Activated CD8-positive, alpha-beta memory T cell treated with anti-CD3 and anti-CD28 coated beads for 48 hours (primary cell): Measurements from ENCODE around the gene SIPA1L3.
"Not testable (repeated sequence)": the region's sequence is repeated elsewhere in the genome, so short reads cannot be mapped to it uniquely, and the experiment has no call there.

Source experiments
- DNase-seq, 3 experiments: peaks; one replicate each; pipeline ENCODE4 v3.0.0-alpha.2; 2020; ENCODE audit warnings: low read depth in 2 of 3, low spot score in 2 of 3

Gene SIPA1L3

DNA sequence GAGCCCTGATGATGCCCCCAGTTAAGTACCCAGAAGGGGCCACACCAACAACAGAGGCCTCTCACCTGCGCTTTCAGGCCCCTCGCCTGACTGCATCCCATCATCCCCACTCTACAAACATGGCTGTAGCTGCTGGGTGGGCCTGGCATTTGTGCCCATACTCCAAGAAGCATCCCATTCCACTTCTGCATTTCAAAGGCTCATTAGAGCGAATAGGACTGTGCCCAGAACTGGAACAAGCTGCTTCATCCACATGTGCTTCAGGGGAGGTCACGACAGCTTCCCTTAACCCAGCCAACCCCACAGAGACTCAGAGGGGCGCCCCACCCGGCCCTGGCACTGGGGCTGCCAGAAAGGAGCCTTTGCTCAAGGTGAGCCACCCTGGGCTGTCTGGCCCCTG, 156.9 kb downstream of the SIPA1L3 start:
- DNase-seq: no peak

DNA sequence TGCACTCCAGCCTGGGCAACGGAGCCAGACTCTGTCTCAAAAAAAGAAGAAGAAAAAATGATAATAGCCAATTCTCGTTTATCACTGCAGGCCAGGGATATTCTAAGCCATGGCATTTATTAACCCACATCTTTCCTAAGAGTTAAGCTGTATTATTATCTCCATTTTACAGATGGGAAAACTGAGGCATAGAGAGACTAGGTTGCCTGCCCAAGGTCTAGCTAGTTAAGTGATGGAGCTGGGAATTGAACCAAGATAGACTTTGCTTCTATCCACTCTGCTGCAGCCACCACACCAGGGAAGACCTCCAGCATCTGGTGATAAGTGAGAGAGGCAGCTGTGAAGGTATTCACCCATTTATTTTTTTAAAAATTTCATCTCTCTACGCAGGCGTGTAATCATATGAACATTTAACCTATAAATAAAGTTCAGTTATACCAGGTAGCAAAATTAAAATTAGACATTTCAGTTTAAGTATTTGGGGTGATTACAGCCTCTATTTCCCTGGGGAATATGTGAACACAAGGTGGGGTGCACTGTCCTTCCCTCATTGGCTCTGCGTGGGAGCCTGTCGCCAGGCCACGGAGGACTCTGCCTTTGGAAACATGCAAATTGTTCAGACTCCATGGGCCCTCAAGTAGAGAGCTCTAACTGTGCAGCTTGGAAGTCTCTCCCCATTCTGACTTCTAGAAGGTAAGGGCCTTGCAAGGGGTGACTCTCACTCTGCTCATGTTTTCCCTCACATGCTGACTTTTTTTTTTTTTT, 157.8 kb downstream of the SIPA1L3 start:
- no peak for DNase-seq

DNA sequence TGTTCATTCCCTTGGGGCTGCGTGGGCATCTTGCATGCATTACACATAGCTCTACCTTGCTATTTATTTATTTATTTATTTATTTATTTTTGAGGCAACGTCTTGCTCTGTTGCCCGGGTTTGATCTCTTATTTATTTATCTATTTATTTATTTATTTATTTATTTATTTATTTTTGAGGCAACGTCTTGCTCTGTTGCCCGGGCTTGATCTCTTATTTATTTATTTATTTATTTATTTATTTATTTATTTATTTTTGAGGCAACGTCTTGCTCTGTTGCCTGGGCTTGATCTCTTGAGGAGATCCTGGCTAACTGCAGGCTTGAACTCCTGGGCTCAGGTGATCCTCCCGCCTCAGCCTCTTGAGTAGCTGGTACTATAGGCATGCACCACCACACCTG, 158.8 kb downstream of the SIPA1L3 start:
- not testable (repeated sequence) for DNase-seq

DNA sequence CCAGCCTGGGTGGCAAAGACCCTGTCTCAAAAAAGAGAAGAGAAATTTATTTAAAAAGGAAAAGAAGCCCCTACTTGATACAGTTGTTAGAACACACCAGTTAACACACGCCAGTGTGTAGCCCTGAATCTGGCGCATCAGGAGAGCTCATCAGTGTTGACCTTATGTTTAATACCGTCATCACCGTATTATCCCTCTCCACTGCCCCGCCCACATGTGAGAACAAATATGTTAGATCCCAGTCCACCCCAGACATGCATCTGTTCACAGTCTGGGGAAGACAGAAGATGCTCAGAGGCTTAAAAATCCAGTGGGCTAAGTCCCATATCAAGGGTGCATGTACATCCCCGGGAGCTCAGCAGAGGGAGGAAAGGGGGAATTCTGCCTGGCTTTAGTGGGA, 161.8 kb downstream of the SIPA1L3 start:
- DNase-seq: no peak

DNA sequence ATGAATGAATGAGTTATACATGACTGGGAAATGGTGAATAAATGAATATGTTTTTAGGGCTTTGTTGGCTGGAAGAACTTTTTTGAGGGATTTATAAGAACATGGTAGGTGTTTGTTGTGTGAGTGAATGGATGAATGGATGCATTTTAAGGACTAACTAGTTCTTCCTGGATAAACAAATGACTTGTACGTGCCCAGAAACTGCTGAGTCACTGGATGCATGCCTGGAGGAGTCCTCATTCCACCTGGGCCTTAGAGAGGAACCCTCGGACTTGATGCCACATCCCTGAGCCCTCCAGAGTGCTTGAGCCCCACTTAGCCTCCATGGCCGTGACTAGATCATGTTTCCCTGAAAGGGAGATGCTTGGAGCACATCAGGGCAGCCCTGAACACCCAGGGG, 163.6 kb downstream of the SIPA1L3 start:
- no peak for DNase-seq

GRCh38 chr19:38071054-38071453, 164.0 kb downstream of the SIPA1L3 start:
- DNase-seq: not testable (repeated sequence)

GRCh38 chr19:38071647-38072046, 164.6 kb downstream of the SIPA1L3 start:
- no peak for DNase-seq

GRCh38 chr19:38072776-38073750, 166.1 kb downstream of the SIPA1L3 start:
- DNase-seq: no peak

- DNase-seq: no peak
These were observed 167.1 kb downstream of the SIPA1L3 start for GRCh38 chr19:38073841-38074685.

GRCh38 chr19:38076337-38076736, 169.3 kb downstream of the SIPA1L3 start:
- no peak for DNase-seq

DNA sequence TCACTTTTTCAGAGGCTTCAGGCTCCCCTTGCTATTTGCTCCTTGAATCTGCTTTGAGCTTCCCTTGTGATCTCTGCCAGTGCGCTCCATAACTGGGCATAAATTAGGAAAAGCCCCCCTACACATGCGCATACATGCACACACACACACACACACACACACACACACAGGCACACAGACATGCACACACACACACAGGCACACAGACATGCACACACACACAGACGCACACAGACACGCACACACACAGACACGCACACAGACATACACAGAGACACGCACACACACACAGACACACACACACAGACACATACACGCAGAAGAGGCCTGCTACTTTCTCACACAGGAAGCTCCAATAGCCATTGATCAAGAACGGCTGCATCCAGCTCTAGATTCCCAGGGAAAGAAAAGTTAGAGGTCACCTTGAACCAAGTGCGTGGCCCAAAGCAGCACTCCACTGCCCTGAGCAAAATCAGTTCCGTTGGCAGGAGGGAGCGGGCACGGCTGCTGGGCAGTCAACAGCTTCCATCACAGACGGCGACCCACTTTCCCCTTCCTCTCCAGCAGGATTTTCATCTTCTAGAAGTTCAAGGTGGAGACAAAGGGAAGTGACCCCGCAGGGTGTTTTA, 171.4 kb downstream of the SIPA1L3 start:
- no peak for DNase-seq

DNA sequence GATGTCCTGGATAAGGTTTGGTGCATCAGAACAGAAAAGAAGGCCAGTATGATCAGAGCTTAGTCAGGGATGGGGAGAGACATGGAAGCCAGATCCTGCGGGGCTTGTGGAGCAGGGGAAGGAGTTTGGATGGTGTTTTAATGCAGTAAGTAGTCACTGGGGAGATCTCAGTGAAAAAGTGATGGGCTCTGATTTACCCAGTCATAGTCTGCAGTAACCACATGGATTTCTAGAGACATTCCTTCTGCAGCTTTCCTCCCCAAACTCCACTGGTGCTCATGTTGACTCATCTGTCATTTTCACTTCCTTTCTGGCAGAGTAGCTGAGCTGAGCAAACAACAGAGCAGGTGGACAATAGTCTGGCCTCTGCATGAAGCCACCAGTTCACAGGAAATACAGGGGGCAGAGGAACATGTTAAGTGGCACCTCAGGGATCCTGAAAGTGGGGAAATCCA, 172.9 kb downstream of the SIPA1L3 start:
- no peak for DNase-seq

DNA sequence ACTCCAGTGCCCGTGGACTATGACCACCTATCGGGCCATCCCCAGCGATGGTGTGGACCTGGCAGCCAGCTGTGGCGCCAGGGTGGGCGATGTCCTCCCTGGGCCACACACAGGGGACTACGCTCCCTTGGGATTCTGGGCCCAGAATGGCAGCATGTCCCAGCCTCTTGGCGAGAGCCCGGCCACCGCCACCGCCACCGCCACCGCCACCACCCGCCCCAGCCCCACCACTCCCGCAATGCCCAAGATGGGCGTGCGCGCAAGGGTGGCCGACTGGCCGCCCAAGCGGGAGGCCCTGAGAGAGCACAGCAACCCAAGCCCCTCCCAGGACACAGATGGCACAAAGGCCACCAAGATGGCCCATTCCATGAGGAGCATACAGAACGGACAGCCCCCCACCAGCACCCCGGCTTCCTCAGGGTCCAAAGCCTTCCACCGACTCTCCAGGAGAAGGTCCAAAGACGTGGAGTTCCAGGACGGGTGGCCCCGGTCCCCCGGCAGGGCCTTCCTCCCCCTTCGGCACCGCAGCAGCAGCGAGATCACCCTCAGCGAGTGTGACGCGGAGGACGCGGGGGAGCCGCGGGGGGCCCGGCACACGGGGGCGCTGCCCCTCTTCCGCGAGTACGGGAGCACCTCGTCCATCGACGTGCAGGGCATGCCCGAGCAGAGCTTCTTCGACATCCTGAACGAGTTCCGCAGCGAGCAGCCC, 174.7 kb downstream of the SIPA1L3 start:
- DNase-seq: no peak

GRCh38 chr19:38082256-38083118, 175.5 kb downstream of the SIPA1L3 start:
- DNase-seq: no peak

GRCh38 chr19:38084196-38084595, 177.2 kb downstream of the SIPA1L3 start:
- DNase-seq: no peak

DNA sequence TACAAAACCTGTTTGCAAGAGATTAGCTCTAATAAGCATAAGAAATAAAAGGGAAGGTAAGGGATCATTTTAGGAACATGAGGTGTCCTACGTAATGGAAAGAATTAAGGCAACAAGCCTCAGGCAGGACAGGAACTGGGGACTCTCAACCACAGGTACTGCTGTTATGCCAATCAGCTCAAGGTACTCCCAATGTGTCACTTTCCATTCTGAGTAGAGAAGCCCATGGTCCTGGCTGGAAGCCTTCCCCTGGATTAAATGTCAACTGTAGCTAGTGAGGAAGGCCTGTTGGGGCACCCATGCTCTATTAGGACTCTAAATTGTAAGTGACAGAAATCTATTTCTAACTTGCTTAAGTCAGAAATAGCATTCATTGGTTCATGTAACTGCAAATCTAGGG, 182.4 kb downstream of the SIPA1L3 start:
- DNase-seq: no peak

DNA sequence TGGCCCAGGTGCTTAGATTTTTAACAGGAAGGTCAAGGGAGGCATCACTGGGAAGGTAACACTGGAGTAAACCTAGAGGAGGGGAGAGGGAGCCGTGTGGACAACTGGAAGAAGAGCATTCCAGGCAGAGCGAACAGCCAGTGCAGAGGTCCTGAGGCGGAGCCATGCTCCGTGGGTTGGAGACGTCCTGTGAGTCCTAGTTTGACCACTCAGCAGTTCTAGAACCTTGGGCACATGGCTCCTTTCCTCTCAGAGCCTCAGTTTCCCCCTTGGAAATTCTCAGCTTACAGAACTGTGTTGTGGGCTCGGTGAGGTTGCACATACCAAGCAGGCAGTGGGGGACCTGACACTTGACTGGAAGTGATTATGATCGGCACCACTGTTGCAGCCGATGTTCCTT, 186.1 kb downstream of the SIPA1L3 start:
- no peak for DNase-seq

DNA sequence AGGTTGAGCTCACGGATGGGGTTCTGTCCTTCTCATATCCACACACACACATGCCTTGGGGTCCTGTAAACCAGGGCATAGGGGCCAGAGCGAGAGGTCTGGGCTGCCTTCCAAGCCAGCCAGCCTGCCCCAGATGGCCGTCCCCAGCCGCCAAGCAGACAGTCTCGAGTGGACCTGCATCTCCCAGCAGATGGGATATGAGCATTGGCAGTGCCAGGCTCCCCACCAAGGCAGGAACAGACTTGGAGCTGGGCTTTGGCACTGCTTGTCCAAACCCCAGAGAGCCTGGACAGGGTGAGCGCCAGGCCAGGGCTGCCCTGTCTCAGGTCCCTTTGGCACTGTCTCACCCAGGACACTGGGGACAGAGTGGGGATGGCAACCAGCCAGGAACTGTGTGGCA, 186.6 kb downstream of the SIPA1L3 start:
- no peak for DNase-seq
